ENCODE measurements around the gene CD180. TPM values are rescaled to one million over a fixed set of nuclear protein-coding genes. Genes with fewer than 3 reads are reported as not detected.
"Not testable (repeated sequence)": the region's sequence is repeated elsewhere in the genome, so short reads cannot be mapped to it uniquely, and the experiment has no call there.

Gene CD180
- total and polyA plus RNA-seq, 3 donors from 2014 or later, result 0.08 to 1.1 (median 0.37) TPM

DNA sequence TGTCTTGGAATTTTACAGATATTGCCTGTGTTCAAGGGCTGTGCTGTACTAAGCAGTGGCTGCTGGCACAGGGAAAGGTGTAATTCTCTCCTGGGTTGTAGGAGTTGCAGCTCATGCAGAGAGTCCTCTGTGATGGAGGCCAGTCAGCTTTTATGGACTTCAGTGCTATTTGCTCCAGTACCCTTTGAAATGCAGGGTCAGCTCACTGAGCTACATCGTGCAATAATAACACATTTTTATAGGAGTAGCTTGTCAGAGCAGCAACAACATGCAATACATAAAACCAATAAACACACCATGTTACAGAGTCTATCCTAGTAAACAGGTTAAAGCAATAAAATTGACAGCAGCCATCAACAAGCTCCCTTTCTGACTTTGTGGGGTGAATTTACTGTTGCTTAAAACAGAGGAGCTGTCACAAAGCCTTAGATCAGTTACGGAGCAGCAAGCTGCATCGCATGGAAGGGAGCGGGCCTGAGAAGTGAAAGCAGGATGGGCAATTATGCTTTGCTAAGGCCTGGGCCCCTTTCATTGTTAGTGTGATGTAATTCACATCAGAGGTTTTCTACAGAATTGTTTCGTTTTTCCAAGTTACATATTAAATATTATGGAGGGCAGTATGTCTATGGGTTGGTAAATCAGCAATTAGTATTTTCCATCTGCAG is 16.8 kb downstream of the CD180 start:
- no peak overlapping the region for H3K4me3 ChIP-seq
- H3K9me3 ChIP-seq, result no peaks in the 10 kb centered on the region
- H3K36me3 ChIP-seq (ENCODE audit: low read depth, missing control alignments), result no peaks in the 10 kb centered on the region
- peaks cover 8% of the 10 kb centered on the region for H3K4me1 ChIP-seq
- WGBS, 2 donors, result 89 to 93% methylated on average over 5 of the region's 5 CpGs
- intact Hi-C loops (cut with DNase I; ENCODE audit: low total_unique reads), result no loop called here
- H3K27me3 ChIP-seq, result no peaks in the 10 kb centered on the region
- no peak overlapping the region for H3K27ac ChIP-seq
- no peak for DNase-seq
- TF ChIP-seq POLR2A (IDR thresholded peaks at IDR 0.05), result no peak
- TF ChIP-seq, protein P1, sequence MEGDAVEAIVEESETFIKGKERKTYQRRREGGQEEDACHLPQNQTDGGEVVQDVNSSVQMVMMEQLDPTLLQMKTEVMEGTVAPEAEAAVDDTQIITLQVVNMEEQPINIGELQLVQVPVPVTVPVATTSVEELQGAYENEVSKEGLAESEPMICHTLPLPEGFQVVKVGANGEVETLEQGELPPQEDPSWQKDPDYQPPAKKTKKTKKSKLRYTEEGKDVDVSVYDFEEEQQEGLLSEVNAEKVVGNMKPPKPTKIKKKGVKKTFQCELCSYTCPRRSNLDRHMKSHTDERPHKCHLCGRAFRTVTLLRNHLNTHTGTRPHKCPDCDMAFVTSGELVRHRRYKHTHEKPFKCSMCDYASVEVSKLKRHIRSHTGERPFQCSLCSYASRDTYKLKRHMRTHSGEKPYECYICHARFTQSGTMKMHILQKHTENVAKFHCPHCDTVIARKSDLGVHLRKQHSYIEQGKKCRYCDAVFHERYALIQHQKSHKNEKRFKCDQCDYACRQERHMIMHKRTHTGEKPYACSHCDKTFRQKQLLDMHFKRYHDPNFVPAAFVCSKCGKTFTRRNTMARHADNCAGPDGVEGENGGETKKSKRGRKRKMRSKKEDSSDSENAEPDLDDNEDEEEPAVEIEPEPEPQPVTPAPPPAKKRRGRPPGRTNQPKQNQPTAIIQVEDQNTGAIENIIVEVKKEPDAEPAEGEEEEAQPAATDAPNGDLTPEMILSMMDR (IDR thresholded peaks at IDR 0.05), result no peak

DNA sequence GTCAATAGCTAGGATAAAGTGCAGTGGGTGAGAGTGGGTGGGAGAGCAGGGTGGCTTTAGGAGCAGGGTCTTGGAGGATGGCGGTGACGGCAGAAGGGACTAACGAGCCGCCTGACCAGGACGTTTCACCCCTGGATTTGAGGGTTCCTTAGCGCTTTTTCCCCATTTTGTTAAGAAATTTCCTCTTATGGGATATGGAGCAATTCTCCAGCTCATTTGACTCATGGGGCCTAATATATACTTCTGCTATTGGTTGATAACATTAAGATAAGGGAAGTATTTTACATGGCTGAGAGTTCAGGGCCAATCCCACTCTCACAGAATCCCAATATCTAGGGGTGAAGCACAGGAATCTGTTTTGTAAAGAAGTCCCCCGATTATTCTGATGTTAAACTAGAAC is 17.6 kb downstream of the CD180 start:
- peaks cover 8% of the 10 kb centered on the region for H3K4me1 ChIP-seq
- DNase-seq, result no peak
- no peaks in the 10 kb centered on the region for H3K36me3 ChIP-seq (ENCODE audit: low read depth, missing control alignments)
- no peak for TF ChIP-seq POLR2A (IDR thresholded peaks at IDR 0.05)
- TF ChIP-seq, protein P1 (IDR thresholded peaks at IDR 0.05), result no peak
- no peak overlapping the region for H3K27ac ChIP-seq
- H3K4me3 ChIP-seq, result no peak overlapping the region
- WGBS, 2 donors, result 95 to 96% methylated on average over 7 of the region's 7 CpGs
- no peaks in the 10 kb centered on the region for H3K27me3 ChIP-seq
- intact Hi-C loops (cut with DNase I; ENCODE audit: low total_unique reads), result no loop called here
- H3K9me3 ChIP-seq, result no peaks in the 10 kb centered on the region

DNA sequence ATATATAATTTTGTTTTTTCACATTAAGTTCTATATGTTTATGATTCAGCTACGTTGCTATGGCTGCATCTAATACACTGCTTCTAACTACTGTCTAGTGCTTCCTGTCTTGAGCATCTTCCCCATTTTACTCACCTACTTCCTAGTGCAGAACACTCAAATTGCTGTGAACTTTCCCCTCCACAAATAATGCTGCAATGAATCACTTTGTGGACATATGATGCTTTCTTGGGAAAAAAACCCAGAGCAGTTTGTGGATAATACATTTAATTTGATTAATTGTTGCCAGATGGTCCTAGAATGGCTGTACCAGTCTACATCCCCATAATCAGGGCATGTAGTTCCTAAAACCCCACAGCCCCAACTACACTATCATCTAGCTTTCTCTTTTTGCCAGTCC is 18.5 kb downstream of the CD180 start:
- Histone ChIP-seq H3K27me3 (no peaks in the 10 kb centered on the region), H3K9me3 (no peaks in the 10 kb centered on the region), H3K4me1 (peaks cover 8% of the 10 kb centered on the region), H3K27ac (no peak overlapping the region), H3K4me3 (no peak overlapping the region), H3K36me3 (ENCODE audit: low read depth, missing control alignments) (no peaks in the 10 kb centered on the region)
- no peak for DNase-seq
- TF ChIP-seq, protein P1 (IDR thresholded peaks at IDR 0.05), result no peak
- TF ChIP-seq POLR2A (IDR thresholded peaks at IDR 0.05), result no peak
- 68 to 93% methylated on average over 1 of the region's 1 CpG for WGBS, 2 donors
- intact Hi-C loops (cut with DNase I; ENCODE audit: low total_unique reads), result no loop called here

DNA sequence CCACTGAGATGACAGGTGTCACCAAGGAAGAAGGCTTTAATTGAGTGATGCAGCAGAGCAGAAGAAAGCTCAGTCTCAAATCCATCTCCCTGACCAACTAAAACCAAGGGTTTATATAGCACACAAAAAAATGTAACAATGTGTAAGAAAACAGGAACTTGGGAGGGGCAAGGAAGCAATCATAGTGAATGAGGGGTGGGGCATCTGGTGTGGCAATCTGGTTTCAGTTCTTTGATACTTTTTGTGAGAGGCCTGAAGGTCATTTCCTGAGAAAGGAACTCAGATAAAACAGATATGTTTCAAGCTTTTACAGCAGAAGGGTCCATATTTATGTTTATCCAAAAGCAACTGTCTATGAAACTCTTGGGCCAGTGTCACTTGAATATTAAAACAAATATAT is 19.7 kb downstream of the CD180 start:
- H3K36me3 ChIP-seq (ENCODE audit: low read depth, missing control alignments), result no peaks in the 10 kb centered on the region
- H3K27me3 ChIP-seq, result no peaks in the 10 kb centered on the region
- H3K4me1 ChIP-seq, result peaks cover 5% of the 10 kb centered on the region
- intact Hi-C loops (cut with DNase I; ENCODE audit: low total_unique reads), result no loop called here
- no peak overlapping the region for H3K4me3 ChIP-seq
- no peak for TF ChIP-seq POLR2A (IDR thresholded peaks at IDR 0.05)
- TF ChIP-seq, protein P1 (IDR thresholded peaks at IDR 0.05), result no peak
- no peak for DNase-seq
- no peak overlapping the region for H3K27ac ChIP-seq
- H3K9me3 ChIP-seq, result no peaks in the 10 kb centered on the region

DNA sequence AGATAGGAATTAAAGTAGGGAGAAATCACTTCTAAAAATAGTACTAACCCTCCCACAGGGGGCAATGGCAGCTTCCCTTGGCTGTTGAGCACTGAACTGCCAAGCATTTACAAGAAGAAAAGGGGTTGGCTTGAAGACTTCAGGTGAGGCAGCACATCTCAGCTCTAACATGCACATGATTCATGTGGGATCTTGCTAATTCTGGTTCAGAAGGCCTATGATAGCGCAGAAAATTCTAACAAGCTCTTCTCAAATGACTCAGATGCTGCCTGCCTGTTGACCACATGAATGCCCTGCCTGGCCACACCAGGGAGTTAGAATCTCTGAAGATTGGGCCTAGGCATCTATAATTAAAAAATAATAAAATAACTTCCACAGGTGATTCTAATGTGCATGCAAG is 22.6 kb downstream of the CD180 start:
- Histone ChIP-seq H3K36me3 (ENCODE audit: low read depth, missing control alignments) (no peaks in the 10 kb centered on the region), H3K4me3 (no peak overlapping the region)
- WGBS, 2 donors, result 96 to 100% methylated on average over 1 of the region's 1 CpG

DNA sequence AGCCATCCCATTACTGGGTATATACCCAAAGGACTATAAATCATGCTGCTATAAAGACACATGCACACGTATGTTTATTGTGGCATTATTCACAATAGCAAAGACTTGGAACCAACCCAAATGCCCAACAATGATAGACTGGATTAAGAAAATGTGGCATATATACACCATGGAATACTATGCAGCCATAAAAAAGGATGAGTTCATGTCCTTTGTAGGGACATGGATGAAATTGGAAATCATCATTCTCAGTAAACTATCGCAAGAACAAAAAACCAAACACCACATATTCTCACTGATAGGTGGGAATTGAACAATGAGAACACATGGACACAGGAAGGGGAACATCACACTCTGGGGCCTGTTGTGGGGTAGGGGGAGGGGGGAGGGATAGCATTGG is 23.2 kb downstream of the CD180 start:
- H3K27me3 ChIP-seq; intact Hi-C loops (cut with DNase I; ENCODE audit: low total_unique reads); H3K4me3 ChIP-seq; H3K36me3 ChIP-seq (ENCODE audit: low read depth, missing control alignments); H3K4me1 ChIP-seq; H3K27ac ChIP-seq; DNase-seq; H3K9me3 ChIP-seq: not testable (repeated sequence)
- WGBS, 2 donors, result no CpG with 5 or more reads among the region's 2 CpGs

More for the DNA sequence above, 22.6 kb downstream of the CD180 start:
- H3K9me3 ChIP-seq, result no peaks in the 10 kb centered on the region
- intact Hi-C loops (cut with DNase I; ENCODE audit: low total_unique reads), result no loop called here
- H3K27me3 ChIP-seq, result no peaks in the 10 kb centered on the region
- H3K27ac ChIP-seq, result no peak overlapping the region
- TF ChIP-seq, protein P1 (IDR thresholded peaks at IDR 0.05), result no peak
- no peak for TF ChIP-seq POLR2A (IDR thresholded peaks at IDR 0.05)
- no peak for DNase-seq
- H3K4me1 ChIP-seq, result no peaks in the 10 kb centered on the region
